ENCODE measurements around the gene PRDM11. TPM values are rescaled to one million over a fixed set of nuclear protein-coding genes. Genes with fewer than 3 reads are reported as not detected.

The PRDM11 gene
- total and polyA plus RNA-seq, 4 donors = 3.7 to 35.1 (median 14.1) TPM

- DNase-seq (no peak), ATAC-seq (ENCODE audit: insufficient read depth, low FRiP score) (no peak)
- Histone ChIP-seq H3K27ac (ENCODE audit: low read depth in 1 of 2, low read length in 1 of 2) (no peak overlapping the region), H3K4me1 (ENCODE audit: control insufficient read depth in 5 of 5, insufficient read depth in 5 of 5, low read length in 5 of 5) (peaks cover 4 to 33% (median 15%) of the 10 kb centered on the region in 5 donors), H3K4me3 (no peak overlapping the region), H3K27me3 (ENCODE audit: control insufficient read depth in 3 of 3, insufficient read depth in 3 of 3, low read length in 2 of 3) (no peaks in the 10 kb centered on the region), H3K9me3 (ENCODE audit: control insufficient read depth in 4 of 4, insufficient read depth in 3 of 4, low read length in 3 of 4) (no peaks in the 10 kb centered on the region), H3K9ac (ENCODE audit: insufficient read depth in 1 of 2, low read length in 2 of 2) (no peak overlapping the region), H3K36me3 (ENCODE audit: control insufficient read depth in 4 of 4, insufficient read depth in 4 of 4, low read length in 4 of 4) (no peaks in the 10 kb centered on the region)
- 95 to 100% methylated on average over 2 of the region's 2 CpGs for WGBS, 2 donors
- no peak for TF ChIP-seq CTCF (IDR thresholded peaks at IDR 0.05; ENCODE audit: control extremely low read depth, extremely low read depth)
Measured at GRCh38 chr11:45150301-45150700, 3.9 kb downstream of the PRDM11 start.

DNA sequence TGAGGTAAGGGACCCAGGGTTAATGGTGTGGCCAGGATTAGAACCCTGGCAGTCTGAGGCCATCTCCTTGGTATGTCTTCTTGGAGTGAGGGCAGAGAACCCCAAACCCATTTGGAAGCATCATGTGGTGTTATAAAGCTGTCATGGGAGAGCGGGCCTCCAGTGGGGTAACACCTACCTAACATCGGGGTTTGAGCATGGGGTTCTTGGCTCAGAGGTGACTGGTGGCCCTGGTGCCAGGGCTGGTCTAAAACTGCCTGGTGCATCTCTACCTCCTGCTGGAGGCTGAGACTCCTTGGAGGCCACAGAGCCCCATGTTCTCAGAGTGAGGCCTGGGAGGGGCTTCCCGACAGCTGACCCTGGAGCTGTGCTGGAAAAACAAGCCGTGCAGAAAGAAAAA is 4.5 kb downstream of the PRDM11 start:
- Histone ChIP-seq H3K4me1 (ENCODE audit: control insufficient read depth in 5 of 5, insufficient read depth in 5 of 5, low read length in 5 of 5) (peaks cover 4 to 33% (median 15%) of the 10 kb centered on the region in 5 donors), H3K27ac (ENCODE audit: low read depth in 1 of 2, low read length in 1 of 2) (no peak overlapping the region), H3K9me3 (ENCODE audit: control insufficient read depth in 4 of 4, insufficient read depth in 3 of 4, low read length in 3 of 4) (no peaks in the 10 kb centered on the region), H3K9ac (ENCODE audit: insufficient read depth in 1 of 2, low read length in 2 of 2) (no peak overlapping the region), H3K27me3 (ENCODE audit: control insufficient read depth in 3 of 3, insufficient read depth in 3 of 3, low read length in 2 of 3) (no peaks in the 10 kb centered on the region), H3K36me3 (ENCODE audit: control insufficient read depth in 4 of 4, insufficient read depth in 4 of 4, low read length in 4 of 4) (no peaks in the 10 kb centered on the region), H3K4me3 (no peak overlapping the region)
- TF ChIP-seq CTCF (IDR thresholded peaks at IDR 0.05; ENCODE audit: control extremely low read depth, extremely low read depth) = no peak
- ATAC-seq (ENCODE audit: insufficient read depth, low FRiP score) (no peak), DNase-seq (no peak)
- WGBS, 2 donors = 92 to 95% methylated on average over 4 of the region's 4 CpGs

- DNase-seq (no peak), ATAC-seq (ENCODE audit: insufficient read depth, low FRiP score) (no peak)
- Histone ChIP-seq H3K27me3 (ENCODE audit: control insufficient read depth in 3 of 3, insufficient read depth in 3 of 3, low read length in 2 of 3) (no peaks in the 10 kb centered on the region), H3K9ac (ENCODE audit: insufficient read depth in 1 of 2, low read length in 2 of 2) (no peak overlapping the region), H3K27ac (ENCODE audit: low read depth in 1 of 2, low read length in 1 of 2) (no peak overlapping the region), H3K4me3 (no peak overlapping the region), H3K36me3 (ENCODE audit: control insufficient read depth in 4 of 4, insufficient read depth in 4 of 4, low read length in 4 of 4) (no peaks in the 10 kb centered on the region), H3K4me1 (ENCODE audit: control insufficient read depth in 5 of 5, insufficient read depth in 5 of 5, low read length in 5 of 5) (peaks cover 4 to 37% (median 18%) of the 10 kb centered on the region in 5 donors), H3K9me3 (ENCODE audit: control insufficient read depth in 4 of 4, insufficient read depth in 3 of 4, low read length in 3 of 4) (no peaks in the 10 kb centered on the region)
- 88 to 93% methylated on average over 6 of the region's 6 CpGs for WGBS, 2 donors
- TF ChIP-seq CTCF (IDR thresholded peaks at IDR 0.05; ENCODE audit: control extremely low read depth, extremely low read depth) = no peak
Measured at GRCh38 chr11:45151362-45151982, 5.0 kb downstream of the PRDM11 start.
